Ovary (tissue), 9 donors: ENCODE measurements around the gene KLRG1. TPM values are rescaled to one million over a fixed set of nuclear protein-coding genes. Genes with fewer than 3 reads are reported as not detected.

Source experiments
- DNase-seq, 5 donors: peaks; one replicate each; pipeline ENCODE4 v3.0.0-alpha.2; 2019 to 2020
- H3K27ac ChIP-seq, 2 donors: fragments of 200-600 bp; one replicate each; pipeline versions ENCODE4 v1.5.1 to v1.8.0; 2019 to 2022
- H3K27me3 ChIP-seq: fragments of 200-600 bp; one replicate; pipeline ENCODE4 v1.8.0; 2022
- H3K36me3 ChIP-seq: fragments of 200-600 bp; sonication (generic); one replicate; pipeline ENCODE4 v1.5.1; 2019
- H3K4me1 ChIP-seq: one replicate; pipeline ENCODE4 v1.8.1; 2013; ENCODE audit warnings: mild to moderate bottlenecking, moderate library complexity; ENCODE audit not compliant: insufficient read depth
- H3K4me3 ChIP-seq: fragments of 200-600 bp; sonication (generic); one replicate; pipeline ENCODE4 v1.5.1; 2017
- H3K9me3 ChIP-seq, 2 donors: fragments of 200-600 bp in 1 of 2; sonication (generic) in 1 of 2; one replicate each; pipeline versions ENCODE4 v1.5.1 to v1.8.1; 2013 to 2019; ENCODE audit warnings: mild to moderate bottlenecking in 1 of 2, moderate library complexity in 1 of 2
- EP300 ChIP-seq: sonication (generic); formaldehyde crosslinking; IDR thresholded peaks from one replicate; pipeline ENCODE4 v1.6.1; 2017; ENCODE audit warnings: antibody characterized with exemption
- POLR2A ChIP-seq: fragments of 450-650 bp; IDR thresholded peaks from one replicate; pipeline ENCODE4 v1.6.1; 2017; ENCODE audit warnings: antibody characterized with exemption, mild to moderate bottlenecking, moderate library complexity
- WGBS, 3 donors: extraction: QIAGEN DNeasy Blood & Tissue Kit in 1 of 3; methylation state at CpG; one replicate each; pipeline versions ENCODE4 v1.1.5 to v1.1.7; 2013 to 2017; 5-methylcytosine and 5-hydroxymethylcytosine counted together
- intact Hi-C, 4 donors: fragments of 100-400 bp; cut with DNase I; formaldehyde crosslinking; loops; one replicate each; pipeline versions ENCODE4 v1.11.0 to v1.15.1; 2022 to 2023
- polyA plus RNA-seq, 2 donors: library from polyadenylated mRNA; stranded (reverse); fragments of 200-250 nt in 1 of 2; fragments of 350-450 nt in 1 of 2; fragmentation: Illumina TruSeq in 1 of 2; extraction: RNeasy Lipid Tissue Mini Kit (QIAGEN cat#74804) in 1 of 2; gene quantifications; one replicate each; pipeline ENCODE4 v1.2.3, GENCODE V29; 2013 to 2014
- total RNA-seq, 7 donors: library from RNA; depleted of rRNA in 2 of 7; stranded (reverse); fragments of >200 nt in 2 of 7; fragmentation: NEBNext Ultra II Directional in 3 of 7; extraction: Animal tissue kit (Norgen Biotek cat#: 25700) in 3 of 7; gene quantifications; one replicate each; pipeline versions ENCODE4 v1.1.0 to v1.2.4, GENCODE V29; 2016 to 2023
- TF ChIP-seq, protein P1 (sequence below), 3 donors: fragments of 450-650 bp in 2 of 3; fragments of 200-600 bp in 1 of 3; IDR thresholded peaks; one replicate each; pipeline versions ENCODE4 v1.5.1 to v1.8.0; 2016 to 2022; ENCODE audit warnings: antibody characterized with exemption in 3 of 3, mild to moderate bottlenecking in 1 of 3
- donor health status: DM: no; HTN: no; CAD: no; lungs with moderate emphysema.
- donor health status: DM: no; HTN: no; CAD: no.
- donor health status: Bipolar disorder and iron deficiency.
- donor health status: DM: yes; HTN: yes; CAD: no.
- donor health status: DM: no; HTN: no; CAD: no.
- donor health status: DM: yes; HTN: yes; CAD: no.

KLRG1 gene
- total and polyA plus RNA-seq, 9 donors, result 0.42 to 4.3 (median 1.1) TPM

DNA sequence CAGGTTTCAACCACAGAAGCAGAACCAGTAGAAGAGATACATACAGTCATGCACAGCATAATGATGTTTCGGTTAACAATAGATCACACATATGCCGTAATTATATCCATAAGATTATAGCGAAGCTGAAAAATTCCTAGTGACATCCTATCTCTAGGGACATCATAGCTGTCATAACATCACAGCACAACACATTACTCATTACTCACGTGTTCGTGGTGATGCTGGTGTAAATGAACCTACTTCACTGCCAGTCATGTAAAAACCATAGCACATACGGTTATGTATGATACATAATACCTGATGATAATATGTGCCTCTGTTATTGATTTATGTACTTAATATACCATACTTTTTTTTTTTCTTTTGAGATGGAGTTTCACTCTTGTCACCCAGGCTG, 44.7 kb downstream of the KLRG1 start:
- WGBS, 3 donors, result 94 to 95% (median 95%) methylated on average over 6 of the region's 6 CpGs
- Histone ChIP-seq H3K36me3 (no peaks in the 10 kb centered on the region), H3K27ac (no peak overlapping the region), H3K4me3 (no peak overlapping the region), H3K9me3 (no peaks in the 10 kb centered on the region), H3K4me1 (no peaks in the 10 kb centered on the region), H3K27me3 (no peaks in the 10 kb centered on the region)
- no peak for DNase-seq
- TF ChIP-seq, protein P1, sequence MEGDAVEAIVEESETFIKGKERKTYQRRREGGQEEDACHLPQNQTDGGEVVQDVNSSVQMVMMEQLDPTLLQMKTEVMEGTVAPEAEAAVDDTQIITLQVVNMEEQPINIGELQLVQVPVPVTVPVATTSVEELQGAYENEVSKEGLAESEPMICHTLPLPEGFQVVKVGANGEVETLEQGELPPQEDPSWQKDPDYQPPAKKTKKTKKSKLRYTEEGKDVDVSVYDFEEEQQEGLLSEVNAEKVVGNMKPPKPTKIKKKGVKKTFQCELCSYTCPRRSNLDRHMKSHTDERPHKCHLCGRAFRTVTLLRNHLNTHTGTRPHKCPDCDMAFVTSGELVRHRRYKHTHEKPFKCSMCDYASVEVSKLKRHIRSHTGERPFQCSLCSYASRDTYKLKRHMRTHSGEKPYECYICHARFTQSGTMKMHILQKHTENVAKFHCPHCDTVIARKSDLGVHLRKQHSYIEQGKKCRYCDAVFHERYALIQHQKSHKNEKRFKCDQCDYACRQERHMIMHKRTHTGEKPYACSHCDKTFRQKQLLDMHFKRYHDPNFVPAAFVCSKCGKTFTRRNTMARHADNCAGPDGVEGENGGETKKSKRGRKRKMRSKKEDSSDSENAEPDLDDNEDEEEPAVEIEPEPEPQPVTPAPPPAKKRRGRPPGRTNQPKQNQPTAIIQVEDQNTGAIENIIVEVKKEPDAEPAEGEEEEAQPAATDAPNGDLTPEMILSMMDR (IDR thresholded peaks at IDR 0.05), result no peak
- TF ChIP-seq POLR2A (no peak), EP300 (no peak)
- intact Hi-C loops, result loop anchor here in 3 of 4 donors (5.0 to 10.0 kb wide), 2 partner anchors 77 to 79 kb away; no protein-coding TSS in a partner anchor

DNA sequence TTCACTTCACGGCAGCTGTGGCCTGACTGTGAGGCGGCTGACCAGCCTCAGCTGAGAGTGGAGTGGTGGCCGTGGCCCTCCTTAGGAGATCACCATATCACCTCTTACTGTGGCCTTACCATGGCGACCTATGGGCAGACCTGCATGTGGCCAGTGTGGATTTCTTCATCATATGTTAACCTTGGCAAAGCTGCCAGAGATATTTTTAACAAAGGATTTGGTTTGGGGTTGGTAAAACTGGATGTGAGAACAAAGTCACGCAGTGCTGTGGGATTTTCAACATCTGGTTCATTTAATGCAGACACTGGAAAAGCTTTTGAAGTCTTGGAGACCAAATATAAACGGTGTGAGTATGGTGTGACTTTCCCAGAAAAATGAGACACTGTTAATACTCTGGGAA, 46.9 kb downstream of the KLRG1 start:
- intact Hi-C loops, result loop anchor here in 2 of 4 donors (10.0 kb wide), 1 partner anchor 81 kb away; no protein-coding TSS in a partner anchor
- no peak for DNase-seq
- Histone ChIP-seq H3K4me3 (no peak overlapping the region), H3K27me3 (no peaks in the 10 kb centered on the region), H3K27ac (no peak overlapping the region), H3K9me3 (no peaks in the 10 kb centered on the region), H3K36me3 (no peaks in the 10 kb centered on the region), H3K4me1 (no peaks in the 10 kb centered on the region)
- 47 to 50% (median 47%) methylated on average over 6 of the region's 6 CpGs for WGBS, 3 donors
- TF ChIP-seq POLR2A (no peak), EP300 (no peak)
- TF ChIP-seq, protein P1 (IDR thresholded peaks at IDR 0.05), result no peak

DNA sequence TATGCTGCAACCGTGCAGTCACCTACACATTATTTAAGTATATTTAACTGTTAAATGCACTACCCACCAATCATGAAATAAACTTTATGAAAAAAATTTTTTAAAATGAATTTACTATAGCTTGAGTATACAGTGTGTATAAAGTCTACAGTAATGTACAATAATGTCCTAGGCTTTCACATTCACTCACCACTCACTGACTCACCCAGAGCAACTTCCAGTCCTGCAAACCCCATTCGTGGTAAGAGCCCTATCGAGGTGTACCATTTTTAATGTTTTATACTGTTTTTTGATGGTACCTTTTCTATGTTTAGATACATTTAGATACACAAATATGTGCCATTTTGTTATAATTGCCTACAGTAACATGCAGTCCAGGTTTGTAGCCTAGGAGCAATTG, 48.1 kb downstream of the KLRG1 start:
- Histone ChIP-seq H3K9me3 (no peaks in the 10 kb centered on the region), H3K4me3 (no peak overlapping the region), H3K36me3 (no peaks in the 10 kb centered on the region), H3K27me3 (no peaks in the 10 kb centered on the region), H3K27ac (no peak overlapping the region), H3K4me1 (no peaks in the 10 kb centered on the region)
- no peak for DNase-seq
- intact Hi-C loops, result loop anchor here in 2 of 4 donors (10.0 kb wide), 1 partner anchor 83 kb away; no protein-coding TSS in a partner anchor
- TF ChIP-seq POLR2A (no peak), EP300 (no peak)
- TF ChIP-seq, protein P1 (IDR thresholded peaks at IDR 0.05), result no peak
- WGBS, 3 donors, result 85 to 91% (median 87%) methylated on average over 3 of the region's 3 CpGs

DNA sequence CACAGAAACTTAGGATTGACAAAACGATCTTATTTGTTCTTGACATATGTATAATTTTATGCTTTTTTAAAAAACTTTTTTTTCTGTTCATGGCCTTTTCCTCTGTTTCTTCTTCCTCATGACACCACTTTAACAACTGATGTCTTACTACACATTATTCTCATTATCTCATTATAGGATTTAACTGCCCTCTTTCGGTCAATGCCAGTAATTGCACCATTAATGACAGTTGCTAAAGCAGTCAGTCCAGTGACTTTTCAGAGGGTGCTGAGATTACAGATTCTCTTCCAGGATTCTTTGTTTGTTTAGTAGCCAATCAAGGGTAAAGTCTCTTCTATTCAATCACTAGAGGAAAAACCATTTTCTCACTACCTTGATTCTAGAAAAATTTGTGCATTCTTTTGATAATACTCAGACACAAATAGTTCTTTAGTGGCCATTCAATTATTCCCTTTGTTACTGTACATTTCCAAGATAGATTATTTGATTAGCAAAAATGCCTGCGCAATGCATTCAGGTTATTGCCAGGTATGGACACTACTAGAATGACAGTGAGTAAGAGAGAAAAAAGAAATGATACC, 50.1 kb downstream of the KLRG1 start:
- Histone ChIP-seq H3K4me3 (no peak overlapping the region), H3K27me3 (no peaks in the 10 kb centered on the region), H3K4me1 (no peaks in the 10 kb centered on the region), H3K36me3 (no peaks in the 10 kb centered on the region), H3K9me3 (no peaks in the 10 kb centered on the region), H3K27ac (no peak overlapping the region)
- 12 to 15% (median 14%) methylated on average over 3 of the region's 3 CpGs for WGBS, 3 donors
- peak in 1 of 5 donors; percentile 25 for DNase-seq
- intact Hi-C loops, result loop anchor here in 2 of 4 donors (10.0 kb wide), 1 partner anchor 85 kb away; no protein-coding TSS in a partner anchor
- no peak for TF ChIP-seq POLR2A
- TF ChIP-seq, protein P1 (IDR thresholded peaks at IDR 0.05), result peak; percentile 32 to 70 (median 58)
